Uterus (tissue), 4 donors: ENCODE measurements around the gene IGFL1. TPM values are rescaled to one million over a fixed set of nuclear protein-coding genes. Genes with fewer than 3 reads are reported as not detected.

Source experiments
- DNase-seq, 2 donors: peaks; one replicate each; pipeline ENCODE4 v3.0.0-alpha.2; 2019 to 2020
- H3K27ac ChIP-seq, 2 donors: fragments of 200-600 bp; sonication (generic); 1 replicate in 1 of 2; 2 replicates in 1 of 2; pipeline ENCODE4 v1.5.1; 2016 to 2018
- H3K27me3 ChIP-seq, 2 donors: fragments of 200-600 bp; sonication (generic); one replicate each; pipeline ENCODE4 v1.5.1; 2018 to 2019; ENCODE audit warnings: control low read depth in 1 of 2
- H3K36me3 ChIP-seq, 2 donors: fragments of 200-600 bp; sonication (generic); one replicate each; pipeline ENCODE4 v1.5.1; 2019; ENCODE audit warnings: control low read depth in 1 of 2
- H3K4me1 ChIP-seq, 2 donors: fragments of 200-600 bp; sonication (generic); one replicate each; pipeline ENCODE4 v1.5.1; 2018 to 2019; ENCODE audit warnings: control low read depth in 1 of 2
- H3K4me3 ChIP-seq, 2 donors: fragments of 200-600 bp; sonication (generic); 1 replicate in 1 of 2; 2 replicates in 1 of 2; pipeline ENCODE4 v1.5.1; 2018 to 2019; ENCODE audit warnings: mild to moderate bottlenecking in 1 of 2
- H3K9me3 ChIP-seq, 2 donors: fragments of 200-600 bp; sonication (generic); one replicate each; pipeline ENCODE4 v1.5.1; 2019; ENCODE audit warnings: control low read depth in 1 of 2
- CTCF ChIP-seq, 4 experiments: fragments of 200-600 bp in 2 of 4; fragments of 450-650 bp in 2 of 4; sonication (generic) in 2 of 4; IDR thresholded peaks; one replicate each; pipeline ENCODE4 v1.5.1; 2016 to 2019; ENCODE audit warnings: antibody characterized with exemption in 4 of 4, mild to moderate bottlenecking in 2 of 4, moderate library complexity in 1 of 4
- POLR2A ChIP-seq, 2 donors: fragments of 450-650 bp; IDR thresholded peaks; one replicate each; pipeline ENCODE4 v1.6.1; 2016; ENCODE audit warnings: antibody characterized with exemption in 2 of 2, mild to moderate bottlenecking in 1 of 2, moderate library complexity in 1 of 2
- intact Hi-C: fragments of 100-400 bp; cut with DNase I; formaldehyde crosslinking; loops from one replicate; pipeline ENCODE4 v1.15.1; 2023; ENCODE audit warnings: low total_unique reads
- total RNA-seq, 4 donors: library from RNA; depleted of rRNA in 3 of 4; stranded (reverse); fragments of >200 nt in 3 of 4; gene quantifications; one replicate each; pipeline versions ENCODE4 v1.1.0 to v1.2.4, GENCODE V29; 2014 to 2023
- donor health status: DM: yes; HTN: yes; CAD: no.

IGFL1 gene
- total RNA-seq, 4 donors from 2014 or later = not detected

- DNase-seq = no peak
- H3K4me3 ChIP-seq = no peak overlapping the region
- H3K4me1 ChIP-seq = no peaks in the 10 kb centered on the region
- no peaks in the 10 kb centered on the region for H3K9me3 ChIP-seq
- H3K27me3 ChIP-seq = no peaks in the 10 kb centered on the region
- intact Hi-C loops = loop anchor here (10.0 kb wide), 1 partner anchor 113 kb away; no protein-coding TSS in a partner anchor
- no peaks in the 10 kb centered on the region for H3K36me3 ChIP-seq
- TF ChIP-seq POLR2A (IDR thresholded peaks at IDR 0.05) (no peak), CTCF (IDR thresholded peaks at IDR 0.05) (no peak)
- no peak overlapping the region for H3K27ac ChIP-seq
Measured at GRCh38 chr19:46197314-46198070, 32.0 kb upstream of the IGFL1 start.

GRCh38 chr19:46198756-46199155, 30.8 kb upstream of the IGFL1 start:
- TF ChIP-seq CTCF (IDR thresholded peaks at IDR 0.05) = no peak
- TF ChIP-seq POLR2A (IDR thresholded peaks at IDR 0.05) = no peak
- intact Hi-C loops = loop anchor here (10.0 kb wide), 1 partner anchor 114 kb away; no protein-coding TSS in a partner anchor
- Histone ChIP-seq H3K36me3 (no peaks in the 10 kb centered on the region), H3K4me3 (no peak overlapping the region), H3K4me1 (no peaks in the 10 kb centered on the region), H3K9me3 (no peaks in the 10 kb centered on the region), H3K27me3 (no peaks in the 10 kb centered on the region), H3K27ac (no peak overlapping the region)
- no peak for DNase-seq

- Histone ChIP-seq H3K27ac (no peak overlapping the region), H3K4me3 (no peak overlapping the region), H3K27me3 (no peaks in the 10 kb centered on the region), H3K36me3 (no peaks in the 10 kb centered on the region), H3K9me3 (no peaks in the 10 kb centered on the region), H3K4me1 (no peaks in the 10 kb centered on the region)
- TF ChIP-seq CTCF (IDR thresholded peaks at IDR 0.05) (no peak), POLR2A (IDR thresholded peaks at IDR 0.05) (no peak)
- no peak for DNase-seq
- intact Hi-C loops = loop anchor here (10.0 kb wide), 1 partner anchor 53 kb away; no protein-coding TSS in a partner anchor
Measured at GRCh38 chr19:46201454-46202310, 27.9 kb upstream of the IGFL1 start.

GRCh38 chr19:46202426-46202825, 27.1 kb upstream of the IGFL1 start:
- intact Hi-C loops = loop anchor here (10.0 kb wide), 1 partner anchor 52 kb away; no protein-coding TSS in a partner anchor
- Histone ChIP-seq H3K36me3 (no peaks in the 10 kb centered on the region), H3K4me1 (no peaks in the 10 kb centered on the region), H3K9me3 (no peaks in the 10 kb centered on the region), H3K4me3 (no peak overlapping the region), H3K27me3 (no peaks in the 10 kb centered on the region), H3K27ac (no peak overlapping the region)
- no peak for DNase-seq
- TF ChIP-seq CTCF (IDR thresholded peaks at IDR 0.05) = no peak
- TF ChIP-seq POLR2A (IDR thresholded peaks at IDR 0.05) = no peak
